Fibroblast of skin of left biceps (primary cell): Measurements from ENCODE around the gene SRSF11.

Experiments used
- DNase-seq, 2 experiments: peaks; one replicate each; pipeline ENCODE4 v3.0.0-alpha.2; 2013; ENCODE audit warnings: low read depth in 2 of 2

SRSF11 gene

GRCh38 chr1:70220517-70221237, 503 bp upstream of the SRSF11 start:
- DNase-seq = no peak

- DNase-seq = no peak
These were observed 1.6 kb downstream of the SRSF11 start for GRCh38 chr1:70222716-70223235.

- no peak for DNase-seq
These were observed 3.8 kb downstream of the SRSF11 start for GRCh38 chr1:70224954-70225353.

DNA sequence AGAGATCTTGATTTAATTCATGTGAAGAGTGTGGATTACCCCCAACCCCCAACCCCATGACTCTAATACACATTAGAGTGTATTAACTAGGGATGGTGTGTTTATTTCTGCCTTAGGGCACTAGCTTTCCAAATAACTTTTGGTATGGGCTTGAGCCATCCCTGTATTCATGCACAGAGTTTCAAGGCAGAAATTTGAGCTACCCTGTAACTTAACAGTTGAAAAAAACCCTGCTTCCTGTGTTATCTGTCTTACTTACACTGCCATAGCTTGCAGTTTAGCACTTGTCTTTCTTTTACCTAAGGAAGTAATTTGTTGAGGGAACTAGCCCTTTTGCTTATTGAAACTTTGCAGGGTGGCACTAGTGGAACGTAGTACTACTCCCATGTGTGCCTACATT, 6.3 kb downstream of the SRSF11 start:
- no peak for DNase-seq

DNA sequence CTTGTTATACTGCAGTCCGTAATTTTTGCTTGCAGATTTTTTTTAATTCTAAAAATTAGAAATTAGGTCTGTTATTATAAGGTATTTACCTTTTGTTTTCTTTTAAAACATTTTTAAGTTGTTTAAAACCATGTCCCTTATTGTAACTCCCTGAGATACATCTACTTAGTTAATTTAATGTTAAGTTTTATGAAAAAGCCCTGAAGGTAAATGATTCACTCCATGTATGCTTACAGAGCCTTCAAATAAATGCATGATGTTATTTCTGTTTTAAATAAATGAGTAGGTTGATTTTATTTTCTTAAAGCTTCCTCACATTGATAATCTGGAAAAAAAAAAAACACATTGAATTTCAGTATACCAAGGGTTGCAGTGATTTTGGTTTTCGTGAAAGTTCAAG, 7.5 kb downstream of the SRSF11 start:
- DNase-seq = no peak

DNA sequence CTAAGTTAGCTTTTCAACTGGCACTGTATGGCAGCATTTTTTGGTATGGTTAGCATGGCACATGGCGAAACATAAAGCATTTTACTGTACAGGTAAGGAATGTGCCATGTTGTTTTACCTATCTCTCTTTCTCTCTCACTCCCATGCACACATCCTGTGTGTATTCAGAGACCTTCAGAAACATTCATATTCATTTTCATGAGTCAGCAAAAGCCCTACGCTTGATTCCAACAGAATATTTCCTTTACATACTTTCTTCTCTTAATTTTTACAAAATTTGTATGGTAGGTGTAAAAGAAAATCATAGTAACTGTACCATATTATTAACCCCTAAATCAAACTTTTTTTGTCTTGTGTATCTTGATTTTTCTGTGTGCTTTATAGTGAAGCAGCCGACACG, 10.3 kb downstream of the SRSF11 start:
- DNase-seq = no peak

DNA sequence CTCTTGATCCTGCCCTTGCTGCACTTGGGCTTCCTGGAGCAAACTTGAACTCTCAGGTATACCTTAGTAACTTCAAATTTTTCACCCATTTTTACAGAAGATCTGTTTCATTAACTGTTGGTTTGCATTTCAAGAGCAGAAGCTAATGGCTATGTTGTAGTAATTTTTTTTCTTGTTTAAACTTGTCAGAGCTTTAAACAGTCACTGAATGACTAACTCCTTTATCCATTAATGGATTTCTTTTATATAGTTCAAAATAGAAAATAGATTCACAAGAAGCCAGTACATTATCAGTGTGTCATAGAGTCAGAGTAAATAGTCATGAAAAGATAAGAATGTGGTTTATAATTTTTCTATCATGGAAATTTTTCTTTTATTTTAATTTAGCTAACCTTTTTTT, 13.6 kb downstream of the SRSF11 start:
- DNase-seq = no peak

DNA sequence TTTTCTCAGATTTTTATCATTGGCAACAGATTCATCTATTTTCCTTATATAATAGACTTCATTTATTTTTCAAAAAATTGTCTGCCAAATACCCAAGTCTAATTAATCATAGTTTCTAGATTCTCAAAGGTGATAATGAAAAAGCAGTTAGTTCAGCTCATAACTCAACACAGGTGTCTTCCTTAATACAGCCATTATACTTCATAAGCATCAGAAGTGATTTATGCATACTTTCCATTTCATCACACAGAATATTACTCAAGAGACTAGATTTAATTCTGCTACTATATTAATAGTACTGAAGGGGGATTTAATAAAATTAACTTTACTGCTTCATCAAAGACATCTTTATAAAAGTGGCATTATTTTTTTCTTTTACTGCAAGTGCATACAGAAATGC, 18.8 kb downstream of the SRSF11 start:
- DNase-seq = no peak

GRCh38 chr1:70247122-70247521, 25.9 kb downstream of the SRSF11 start:
- no peak for DNase-seq

DNA sequence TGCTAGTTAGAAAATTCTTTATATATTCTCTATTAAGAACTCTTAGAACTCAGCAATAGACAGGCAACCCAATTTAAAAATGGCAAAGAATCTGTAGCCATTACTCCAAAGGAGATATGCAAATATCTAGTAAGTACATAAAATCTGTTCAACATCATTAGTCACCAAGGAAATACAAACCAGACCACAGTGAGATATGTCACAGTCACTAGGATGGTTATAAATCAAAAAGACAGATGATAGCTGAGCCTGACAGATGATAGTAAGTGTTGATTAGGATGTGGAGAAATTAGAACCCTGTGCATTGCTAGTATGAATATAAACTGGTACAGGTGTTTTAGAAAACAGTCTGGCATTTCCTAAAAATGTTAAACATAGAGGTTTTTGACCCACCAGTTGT, 26.6 kb downstream of the SRSF11 start:
- no peak for DNase-seq

DNA sequence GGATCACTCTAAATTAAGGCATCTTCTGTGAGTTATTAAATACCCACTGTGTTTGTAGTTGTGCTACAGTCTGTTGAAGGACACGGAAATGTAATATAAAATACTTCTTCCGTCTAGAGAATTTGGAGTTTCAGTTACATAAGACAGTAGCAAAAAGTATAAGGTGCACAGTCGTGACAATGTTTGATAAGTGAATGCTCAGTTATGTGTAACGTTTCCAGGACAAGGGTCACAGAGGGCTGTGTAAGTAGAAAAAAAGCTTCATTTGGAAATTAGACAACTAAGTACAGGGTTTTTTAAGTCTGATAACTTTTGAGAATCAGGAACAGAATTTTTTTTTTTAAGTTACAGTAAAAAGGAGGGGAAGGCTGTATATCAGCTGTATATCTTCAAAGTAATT, 27.5 kb downstream of the SRSF11 start:
- DNase-seq = no peak

DNA sequence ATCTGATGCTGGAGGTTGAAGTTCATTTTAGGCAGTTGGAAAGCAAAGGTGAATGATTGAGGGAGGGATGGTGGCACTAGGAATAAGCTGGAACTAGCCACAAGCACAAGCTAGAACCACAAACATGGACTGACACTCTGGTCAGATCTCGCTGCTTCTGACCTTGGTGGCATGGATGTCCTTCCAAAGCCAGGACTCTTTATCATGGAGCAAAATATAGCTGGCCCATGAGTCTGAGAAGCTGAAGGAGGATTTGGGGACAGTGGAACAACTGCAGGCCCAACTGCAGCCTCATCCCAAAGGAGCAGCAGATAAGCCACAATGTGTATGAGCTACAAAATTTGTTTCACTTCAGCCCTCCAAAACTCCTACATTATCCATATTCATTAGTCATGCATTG, 35.5 kb downstream of the SRSF11 start:
- DNase-seq = no peak

DNA sequence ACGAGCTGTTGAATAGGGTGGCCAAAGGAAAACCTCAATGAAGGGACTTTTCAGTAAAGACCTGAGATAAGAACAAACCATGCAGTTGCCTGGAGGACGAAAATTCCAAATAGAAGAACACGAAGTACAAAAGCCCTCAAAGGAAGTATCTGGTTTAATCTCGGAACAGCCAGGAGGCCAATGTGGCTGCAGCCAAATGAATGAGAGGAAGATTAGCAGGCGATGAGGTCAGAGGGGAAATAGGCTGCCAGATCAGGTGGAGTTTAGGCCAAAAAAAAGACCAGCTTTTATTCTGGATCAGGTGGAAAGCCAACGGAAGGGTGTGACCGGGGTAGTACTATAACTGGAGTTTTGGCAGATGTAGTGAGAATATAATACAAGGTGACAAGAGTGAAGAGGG, 43.7 kb downstream of the SRSF11 start:
- DNase-seq = no peak

GRCh38 chr1:70265946-70266345, 44.8 kb downstream of the SRSF11 start:
- no peak for DNase-seq

GRCh38 chr1:70277875-70278274, 56.7 kb downstream of the SRSF11 start:
- DNase-seq = no peak

- no peak for DNase-seq
These were observed 57.5 kb downstream of the SRSF11 start for GRCh38 chr1:70278710-70279109.

DNA sequence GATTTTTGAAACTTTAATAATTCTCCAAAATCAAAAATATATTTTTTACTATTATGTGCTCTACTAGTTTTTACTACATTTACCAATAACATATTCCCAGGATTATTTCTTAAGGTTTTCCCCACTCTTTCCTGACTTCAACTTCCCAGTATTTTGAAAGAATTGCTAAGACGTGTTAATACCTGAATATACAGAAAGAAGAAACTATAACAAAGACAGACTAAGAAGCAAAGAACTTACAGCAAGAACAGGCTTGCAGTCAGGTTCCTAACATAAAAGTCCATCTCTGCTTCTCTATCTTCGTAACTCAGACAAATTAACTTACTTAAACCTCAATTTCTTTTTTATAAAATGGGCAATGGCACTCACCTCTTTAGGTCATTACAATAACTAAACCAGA, 63.2 kb downstream of the SRSF11 start:
- no peak for DNase-seq

GRCh38 chr1:70286453-70286852, 65.3 kb downstream of the SRSF11 start:
- DNase-seq = no peak

- DNase-seq = no peak
These were observed 67.0 kb downstream of the SRSF11 start for GRCh38 chr1:70288166-70288565.

DNA sequence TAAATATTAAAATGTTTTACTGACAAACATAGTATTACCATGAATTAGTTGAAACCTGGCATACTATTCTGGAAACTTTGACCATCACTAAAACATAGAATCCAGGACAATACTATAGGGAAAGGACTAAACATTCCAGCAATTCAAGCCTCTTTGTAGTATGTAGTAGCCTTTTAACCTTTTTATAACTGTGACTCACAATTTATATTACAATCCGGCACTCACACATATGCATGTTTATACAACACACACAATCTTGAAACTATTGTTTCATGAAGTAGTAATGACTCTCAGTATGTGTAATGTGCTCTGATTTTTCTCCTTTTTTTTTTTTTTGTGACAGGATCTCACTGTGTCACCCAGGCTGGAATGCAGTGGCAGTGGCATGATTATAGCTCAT, 69.0 kb downstream of the SRSF11 start:
- DNase-seq = no peak

DNA sequence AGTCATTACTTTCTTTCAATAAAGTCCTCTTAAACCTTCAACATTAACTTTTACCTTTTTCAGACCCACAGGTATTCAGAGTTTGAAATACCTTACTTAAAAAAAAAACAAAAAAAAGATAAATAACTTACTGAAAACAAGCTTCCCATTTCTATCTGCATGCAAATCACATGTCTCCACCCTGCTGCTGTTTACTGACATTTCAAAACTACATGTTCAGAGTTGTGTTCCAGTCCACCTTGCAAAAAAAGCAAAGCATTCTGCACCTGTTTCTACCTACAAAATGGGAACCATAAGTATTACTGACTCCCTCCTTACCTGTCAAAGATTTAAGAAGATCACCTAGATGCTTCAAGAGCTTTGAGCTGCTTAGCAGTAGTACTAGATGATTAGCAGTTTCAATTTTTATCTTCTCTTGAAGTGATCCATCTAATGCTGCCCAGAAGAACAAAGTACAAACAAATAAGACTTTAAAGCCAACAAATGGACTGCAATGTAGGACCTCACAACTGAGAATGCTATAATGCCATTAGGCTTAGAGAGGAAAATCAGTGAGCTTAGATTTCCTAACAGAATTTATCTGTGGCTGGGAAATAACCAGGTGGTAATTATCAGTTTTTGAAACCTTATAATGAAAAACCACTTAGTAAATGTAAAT, 72.1 kb downstream of the SRSF11 start:
- no peak for DNase-seq

DNA sequence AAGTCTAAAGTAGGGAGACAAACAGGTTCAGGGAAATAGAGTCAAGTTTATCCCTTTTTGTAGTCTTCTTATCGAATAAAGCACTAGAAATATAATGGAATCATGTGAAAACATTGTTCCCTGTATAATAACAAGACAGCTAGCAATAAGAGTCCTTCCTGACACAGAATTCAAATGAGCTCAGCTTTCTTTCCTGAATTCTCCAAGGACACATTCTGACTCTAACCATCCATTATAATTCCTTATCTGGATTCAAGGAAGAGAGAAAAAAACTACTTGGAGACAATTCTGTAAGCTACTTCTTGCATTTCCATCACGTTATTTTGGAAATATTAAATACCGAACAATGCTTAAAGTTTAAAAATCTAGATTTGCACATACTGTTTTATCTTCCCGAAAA, 74.6 kb downstream of the SRSF11 start:
- no peak for DNase-seq

GRCh38 chr1:70299472-70299871, 78.3 kb downstream of the SRSF11 start:
- DNase-seq = no peak
